Endothelial cell of umbilical vein (primary cell): ENCODE data around the gene NRCAM. TPM values are rescaled to one million over a fixed set of nuclear protein-coding genes. Genes with fewer than 3 reads are reported as not detected.

Source experiments
- BruUV-seq: library from RNA; stranded (reverse); fragments of 400-500 nt; replicated peaks from 2 replicates; lab custom pipeline; 2021; lab: Mats Ljungman, UMichigan
- CTCF ChIA-PET: fragments of 300-600, 350-600 bp; sonication (Branson Sonifier 250); formaldehyde crosslinking; loops from one replicate; lab custom pipeline; 2021; ENCODE audit warnings: antibody characterized with exemption, inconsistent platforms; lab: Charles Lee
- POLR2A ChIA-PET: fragments of 300-600, 350-600 bp; sonication (Branson Sonifier 250); formaldehyde crosslinking; loops from one replicate; lab custom pipeline; 2021; ENCODE audit warnings: antibody characterized with exemption, inconsistent platforms; lab: Charles Lee
- DNase-seq: peaks from one replicate; pipeline ENCODE4 v3.0.0-alpha.2; 2011; ENCODE audit warnings: low read depth, low spot score
- FAIRE-seq: peaks from 2 replicates; lab custom pipeline; 2011; peaks lifted over from hg19 to GRCh38; lab: Jason Lieb, UNC
- H2AFZ ChIP-seq: 2 replicates; pipeline ENCODE4 v1.6.0; 2012; ENCODE audit warnings: low read depth, low read length, control low read depth, inconsistent platforms
- H3K27ac ChIP-seq: 2 replicates; pipeline ENCODE4 v1.5.1; 2011; ENCODE audit warnings: low read depth, mild to moderate bottlenecking, control low read depth, low read length, moderate library complexity; ENCODE audit not compliant: insufficient read depth
- H3K27me3 ChIP-seq, 2 experiments: 2 replicates each; pipeline versions ENCODE4 v1.6.0 to v1.6.1; 2011; ENCODE audit warnings: low read length in 2 of 2, mixed read lengths in 1 of 2; ENCODE audit not compliant: control insufficient read depth in 2 of 2, insufficient read depth in 2 of 2
- H3K36me3 ChIP-seq, 2 experiments: 2 replicates in 1 of 2; 3 replicates in 1 of 2; pipeline ENCODE4 v1.5.1; 2011; ENCODE audit warnings: low read length in 2 of 2, mild to moderate bottlenecking in 1 of 2, moderate library complexity in 1 of 2; ENCODE audit not compliant: control insufficient read depth in 2 of 2, insufficient read depth in 2 of 2; ENCODE audit errors: extremely low read depth in 1 of 2
- H3K4me1 ChIP-seq: 3 replicates; pipeline ENCODE4 v1.5.1; 2011; ENCODE audit warnings: mild to moderate bottlenecking, low read length; ENCODE audit not compliant: control insufficient read depth, insufficient read depth; ENCODE audit errors: extremely low read depth
- H3K4me2 ChIP-seq: 2 replicates; pipeline ENCODE4 v1.6.1; 2011; ENCODE audit warnings: low read length, control low read depth, mixed read lengths; ENCODE audit not compliant: insufficient read depth
- H3K4me3 ChIP-seq, 3 experiments: fragments of 200-600 bp in 1 of 3; sonication (generic), shearing (Covaris generic) in 1 of 3; replicated peaks in 1 of 3; 2 replicates each; pipeline ENCODE4 v1.5.1; 2011 to 2016; ENCODE audit warnings: control low read depth in 3 of 3, low read length in 3 of 3, mild to moderate bottlenecking in 2 of 3, inconsistent platforms in 1 of 3, low read depth in 1 of 3, moderate library complexity in 1 of 3; ENCODE audit not compliant: insufficient read depth in 1 of 3
- H3K79me2 ChIP-seq: 2 replicates; pipeline ENCODE4 v1.6.0; 2012; ENCODE audit warnings: low read length, inconsistent platforms; ENCODE audit not compliant: control insufficient read depth, insufficient read depth
- H3K9ac ChIP-seq: replicated peaks from 2 replicates; pipeline ENCODE3; 2011; ENCODE audit warnings: low read length, control low read depth; ENCODE audit not compliant: insufficient read depth; ENCODE audit errors: extremely low read depth
- H3K9me1 ChIP-seq: replicated peaks from 3 replicates; pipeline ENCODE4 v1.6.0; 2011; ENCODE audit warnings: mild to moderate bottlenecking, low read length; ENCODE audit not compliant: control insufficient read depth, insufficient read depth; ENCODE audit errors: extremely low read depth
- H3K9me3 ChIP-seq: replicated peaks from 2 replicates; pipeline ENCODE4 v1.5.1; 2012; ENCODE audit warnings: low read length, inconsistent platforms; ENCODE audit not compliant: control insufficient read depth, insufficient read depth
- H4K20me1 ChIP-seq: replicated peaks from 2 replicates; pipeline ENCODE3; 2011; ENCODE audit warnings: mild to moderate bottlenecking, low read length; ENCODE audit not compliant: control insufficient read depth, insufficient read depth; ENCODE audit errors: extremely low read depth
- EZH2 ChIP-seq: IDR thresholded peaks from 2 replicates; pipeline ENCODE4 v1.6.1; 2012; ENCODE audit warnings: borderline replicate concordance, low read depth, mild to moderate bottlenecking, moderate library complexity, low read length, inconsistent platforms; ENCODE audit not compliant: severe bottlenecking
- FOS ChIP-seq: IDR thresholded peaks from 2 replicates; pipeline ENCODE4 v1.6.1; 2011; ENCODE audit warnings: mild to moderate bottlenecking, low read length, moderate library complexity, borderline replicate concordance; ENCODE audit not compliant: insufficient read depth
- GATA2 ChIP-seq: IDR thresholded peaks from 2 replicates; pipeline ENCODE4 v1.7.0; 2011; ENCODE audit warnings: low read depth, mild to moderate bottlenecking, moderate library complexity, mixed read lengths, low read length; ENCODE audit not compliant: insufficient read length, insufficient read depth
- JUN ChIP-seq: IDR thresholded peaks from 2 replicates; pipeline ENCODE4 v1.6.1; 2011; ENCODE audit warnings: borderline replicate concordance, low read depth; ENCODE audit not compliant: insufficient read length, insufficient read depth
- MYC ChIP-seq: IDR thresholded peaks from one replicate; pipeline ENCODE4 v1.6.1; 2011; ENCODE audit warnings: mild to moderate bottlenecking, low read depth, low read length
- POLR2A ChIP-seq: IDR thresholded peaks from 2 replicates; pipeline ENCODE4 v1.6.1; 2012; ENCODE audit warnings: low read depth, mild to moderate bottlenecking, control low read depth, low read length
- POLR2AphosphoS5 ChIP-seq: IDR thresholded peaks from 2 replicates; pipeline ENCODE4 v1.6.1; 2012; ENCODE audit warnings: low read depth, mild to moderate bottlenecking, control low read depth, low read length, moderate library complexity; ENCODE audit not compliant: insufficient read depth
- dilution Hi-C: fragments of 300-500 bp; cut with MboI; formaldehyde crosslinking; loops from one replicate; pipeline ENCODE4 v1.15.0; 2019; ENCODE audit warnings: low sequenced_read_pairs; ENCODE audit not compliant: extremely low pct_ligation_motif_present
- intact Hi-C: fragments of 100-400 bp; cut with micrococcal nuclease; formaldehyde crosslinking; loops from one replicate; pipeline ENCODE4 v1.10.0; 2022
- polyA plus RNA-seq, 4 experiments: library from polyadenylated mRNA; depleted of rRNA in 3 of 4; stranded (reverse) in 3 of 4; unstranded in 1 of 4; fragments of >200 nt; gene quantifications; 2 replicates each; pipeline versions ENCODE4 v1.2.1 to v1.2.3, GENCODE V29; 2011 to 2012; ENCODE audit warnings: missing spikeins in 1 of 4
- total RNA-seq: library from RNA; stranded (reverse); gene quantifications from 2 replicates; pipeline ENCODE4 v1.2.3, GENCODE V29; 2021
- TF ChIP-seq, protein P1 (sequence below), 2 donors: IDR thresholded peaks; 1 replicate in 1 of 2; 2 replicates in 1 of 2; pipeline ENCODE4 v1.5.1; 2011; ENCODE audit warnings: low read length in 2 of 2, mild to moderate bottlenecking in 2 of 2, moderate library complexity in 2 of 2, control low read depth in 1 of 2, inconsistent platforms in 1 of 2, low read depth in 1 of 2; ENCODE audit not compliant: insufficient read depth in 1 of 2; ENCODE audit errors: extremely low read depth in 1 of 2
- TF ChIP-seq, protein P2 (sequence below): IDR thresholded peaks from 2 replicates; pipeline ENCODE4 v1.6.1; 2011; ENCODE audit not compliant: insufficient read depth, insufficient read length

Gene NRCAM
- total and polyA plus RNA-seq, 2 donors (not counting 3 experiments of a cell fraction or from before 2014, with no cell fraction given): 26.0 to 47.6 TPM

DNA sequence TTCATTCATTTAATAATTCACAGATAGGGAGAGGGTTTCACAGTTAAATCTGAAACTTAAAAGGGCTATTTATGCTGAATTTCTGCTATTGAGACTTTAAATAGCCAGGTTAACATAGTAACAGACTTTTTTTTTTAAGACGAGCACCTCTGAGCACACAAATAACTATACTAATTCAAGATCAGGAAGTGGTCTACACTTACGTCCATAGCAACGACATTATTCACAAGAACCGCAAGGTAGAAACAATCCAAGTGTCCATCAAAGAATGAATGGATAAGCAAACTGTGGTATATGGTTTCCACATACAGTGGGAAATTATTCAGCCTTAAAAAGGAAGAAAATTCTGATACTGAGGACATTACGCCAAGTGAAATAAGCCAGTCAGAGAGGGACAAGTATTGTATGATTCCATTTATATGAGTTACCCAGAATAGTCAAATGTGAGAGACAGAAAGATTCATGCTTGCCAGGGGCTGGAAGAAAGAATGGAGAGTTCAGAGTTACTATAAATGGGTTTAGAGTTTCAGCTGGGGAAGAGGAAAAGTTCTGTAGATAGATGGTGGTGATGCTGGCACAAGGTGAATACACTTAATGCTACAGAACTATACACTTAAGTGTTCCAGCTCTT lies 185.7 kb downstream of the NRCAM start:
- dilution Hi-C loops: no loop called here
- FAIRE-seq: no peak

DNA sequence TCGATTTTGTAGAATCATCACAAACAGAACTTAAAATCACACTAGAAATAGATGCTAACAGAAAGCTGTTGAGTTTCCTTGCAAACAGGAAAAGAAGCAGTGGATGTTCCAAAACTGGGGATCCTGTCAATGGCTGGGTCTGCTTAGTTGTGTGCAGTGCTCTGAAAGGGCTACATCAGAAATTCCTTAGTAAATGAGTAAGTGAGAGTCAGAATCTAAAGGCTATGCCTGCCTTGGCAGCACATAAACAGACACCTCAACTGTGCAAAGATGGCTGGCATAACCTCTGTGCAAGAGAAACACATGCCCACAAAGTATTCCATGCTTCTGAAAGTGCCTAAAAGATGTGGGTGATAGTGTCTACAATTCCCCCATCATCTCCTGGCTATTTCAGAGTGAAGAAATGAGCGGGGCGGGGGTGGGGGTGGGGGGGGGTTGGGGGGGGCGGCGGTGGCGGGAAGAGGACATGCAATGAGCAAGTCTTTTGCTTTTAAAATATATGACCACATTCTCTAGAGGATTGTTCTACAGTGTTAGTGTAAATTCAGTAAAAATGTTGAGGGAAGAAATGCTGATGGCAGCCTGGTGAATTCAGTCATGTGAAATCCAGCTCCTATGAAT lies 187.9 kb downstream of the NRCAM start:
- TF ChIP-seq FOS (no peak), GATA2 (no peak), MYC (no peak), EZH2 (no peak), POLR2AphosphoS5 (no peak), POLR2A (no peak), JUN (no peak)
- TF ChIP-seq, protein P1, sequence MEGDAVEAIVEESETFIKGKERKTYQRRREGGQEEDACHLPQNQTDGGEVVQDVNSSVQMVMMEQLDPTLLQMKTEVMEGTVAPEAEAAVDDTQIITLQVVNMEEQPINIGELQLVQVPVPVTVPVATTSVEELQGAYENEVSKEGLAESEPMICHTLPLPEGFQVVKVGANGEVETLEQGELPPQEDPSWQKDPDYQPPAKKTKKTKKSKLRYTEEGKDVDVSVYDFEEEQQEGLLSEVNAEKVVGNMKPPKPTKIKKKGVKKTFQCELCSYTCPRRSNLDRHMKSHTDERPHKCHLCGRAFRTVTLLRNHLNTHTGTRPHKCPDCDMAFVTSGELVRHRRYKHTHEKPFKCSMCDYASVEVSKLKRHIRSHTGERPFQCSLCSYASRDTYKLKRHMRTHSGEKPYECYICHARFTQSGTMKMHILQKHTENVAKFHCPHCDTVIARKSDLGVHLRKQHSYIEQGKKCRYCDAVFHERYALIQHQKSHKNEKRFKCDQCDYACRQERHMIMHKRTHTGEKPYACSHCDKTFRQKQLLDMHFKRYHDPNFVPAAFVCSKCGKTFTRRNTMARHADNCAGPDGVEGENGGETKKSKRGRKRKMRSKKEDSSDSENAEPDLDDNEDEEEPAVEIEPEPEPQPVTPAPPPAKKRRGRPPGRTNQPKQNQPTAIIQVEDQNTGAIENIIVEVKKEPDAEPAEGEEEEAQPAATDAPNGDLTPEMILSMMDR (IDR thresholded peaks at IDR 0.05; ENCODE audit: extremely low read depth in 1 of 2, insufficient read depth in 1 of 2, low read depth in 1 of 2, low read length in 2 of 2): no peak
- TF ChIP-seq, protein P2, sequence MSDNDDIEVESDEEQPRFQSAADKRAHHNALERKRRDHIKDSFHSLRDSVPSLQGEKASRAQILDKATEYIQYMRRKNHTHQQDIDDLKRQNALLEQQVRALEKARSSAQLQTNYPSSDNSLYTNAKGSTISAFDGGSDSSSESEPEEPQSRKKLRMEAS: no peak
- Histone ChIP-seq H3K36me3 (no peaks in the 10 kb centered on the region), H3K27ac (no peak overlapping the region), H3K9me1 (no peaks in the 10 kb centered on the region), H3K4me2 (no peak overlapping the region), H3K27me3 (no peaks in the 10 kb centered on the region), H3K4me1 (no peaks in the 10 kb centered on the region), H3K79me2 (peaks cover 1% of the 10 kb centered on the region), H4K20me1 (no peaks in the 10 kb centered on the region), H3K9ac (no peak overlapping the region), H2AFZ (no peak overlapping the region), H3K4me3 (no peak overlapping the region), H3K9me3 (no peaks in the 10 kb centered on the region)
- intact Hi-C loops (no loop called here), dilution Hi-C loops (no loop called here)
- no TSS peak for BruUV-seq
- FAIRE-seq (no peak), DNase-seq (no peak)
- ChIA-PET POLR2A (no interaction called here), CTCF (interaction anchor here (1.0 to 2.3 kb wide), 4 partner anchors 13 to 229 kb away, joined by 3 to 17 read pairs (median 4); no protein-coding TSS in a partner anchor)

More for the DNA sequence above, 185.7 kb downstream of the NRCAM start:
- Histone ChIP-seq H2AFZ (no peak overlapping the region), H3K27ac (no peak overlapping the region), H4K20me1 (no peaks in the 10 kb centered on the region), H3K4me1 (no peaks in the 10 kb centered on the region), H3K4me2 (no peak overlapping the region), H3K36me3 (no peaks in the 10 kb centered on the region), H3K4me3 (no peak overlapping the region), H3K79me2 (peaks cover 1% of the 10 kb centered on the region), H3K27me3 (no peaks in the 10 kb centered on the region), H3K9me1 (no peaks in the 10 kb centered on the region), H3K9me3 (no peaks in the 10 kb centered on the region), H3K9ac (no peak overlapping the region)
- ChIA-PET CTCF (interaction anchor here (1.0 kb wide), 3 partner anchors 10 to 189 kb away, joined by 3 to 5 read pairs (median 3); no protein-coding TSS in a partner anchor), POLR2A (no interaction called here)
- no TSS peak for BruUV-seq
- DNase-seq: no peak
- TF ChIP-seq, protein P2: no peak
- intact Hi-C loops: no loop called here
